ENCODE measurements around the gene SMYD2. TPM values are rescaled to one million over a fixed set of nuclear protein-coding genes. Genes with fewer than 3 reads are reported as not detected.

Gene SMYD2
- polyA plus RNA-seq, 3 donors: 14.2 to 28.4 (median 23.6) TPM

GRCh38 chr1:214360525-214361164, 79.7 kb downstream of the SMYD2 start:
- Histone ChIP-seq H3K9ac (ENCODE audit: insufficient read depth, low read length, poor library complexity, severe bottlenecking) (no peak overlapping the region), H3K27me3 (ENCODE audit: control insufficient read depth in 2 of 2, insufficient read depth in 2 of 2, low read length in 2 of 2) (no peaks in the 10 kb centered on the region), H3K4me2 (replicated peaks; ENCODE audit: extremely low read depth, low read length, poor library complexity, severe bottlenecking) (no peak overlapping the region), H3K9me3 (replicated peaks in 1 of 2; ENCODE audit: control insufficient read depth in 1 of 2, insufficient read depth in 1 of 2, low read length in 2 of 2) (peaks cover 9% of the 10 kb centered on the region in 2 donors), H4K20me1 (ENCODE audit: insufficient read depth, low read length) (no peaks in the 10 kb centered on the region), H3K36me3 (replicated peaks in 1 of 2; ENCODE audit: control insufficient read depth in 1 of 2, insufficient read depth in 2 of 2, low read length in 2 of 2) (no peaks in the 10 kb centered on the region), H3K79me2 (ENCODE audit: insufficient read depth, low read length) (no peaks in the 10 kb centered on the region), H3K4me3 (replicated peaks in 1 of 3; ENCODE audit: low read depth in 2 of 3, low read length in 3 of 3) (no peak overlapping the region), H2AFZ (ENCODE audit: insufficient read depth, low read depth, low read length, poor library complexity, severe bottlenecking) (no peak overlapping the region), H3K4me1 (ENCODE audit: control insufficient read depth in 1 of 2, insufficient read depth in 2 of 2, low read length in 2 of 2) (peaks cover 21 to 24% of the 10 kb centered on the region in 2 donors), H3K27ac (ENCODE audit: low read depth in 1 of 2, low read length in 2 of 2) (no peak overlapping the region)
- peaks cover 2 to 7% (median 3%) of the 10 kb centered on the region in 3 donors for H3K27me3 Mint-ChIP-seq (ENCODE audit: low read depth in 3 of 3)
- intact Hi-C loops (cut with micrococcal nuclease): no loop called here
- TF ChIP-seq CTCF (IDR thresholded peaks at IDR 0.05): no peak
- DNase-seq: peak in 1 of 3 donors; percentile 46
- H3K9me3 Mint-ChIP-seq: peaks cover 9 to 13% (median 11%) of the 10 kb centered on the region in 7 donors
- H3K4me3 Mint-ChIP-seq: peak overlapping the region in 1 of 2 donors; percentile 7
- H3K36me3 Mint-ChIP-seq: peaks cover 3% of the 10 kb centered on the region in 2 donors
- H3K4me1 Mint-ChIP-seq: peaks cover 29% of the 10 kb centered on the region
- no CpG with 5 or more reads among the region's 3 CpGs for WGBS (ENCODE audit: insufficient coverage)
- H3K27ac Mint-ChIP-seq: peak overlapping the region in 1 of 7 donors; percentile 75

GRCh38 chr1:214361636-214362035, 80.7 kb downstream of the SMYD2 start:
- no peak for DNase-seq

More at GRCh38 chr1:214361636-214362035, 80.7 kb downstream of the SMYD2 start:
- Mint-ChIP-seq H3K27ac (peak overlapping the region in 1 of 7 donors; percentile 41), H3K36me3 (peaks cover 3% of the 10 kb centered on the region in 2 donors), H3K27me3 (ENCODE audit: low read depth in 3 of 3) (peaks cover 0 to 7% (median 3%) of the 10 kb centered on the region in 3 donors), H3K4me1 (peaks cover 29% of the 10 kb centered on the region), H3K4me3 (peak overlapping the region in 1 of 2 donors; percentile 85), H3K9me3 (peaks cover 9 to 13% (median 11%) of the 10 kb centered on the region in 7 donors)
- Histone ChIP-seq H2AFZ (ENCODE audit: insufficient read depth, low read depth, low read length, poor library complexity, severe bottlenecking) (no peak overlapping the region), H3K4me3 (replicated peaks in 1 of 3; ENCODE audit: low read depth in 2 of 3, low read length in 3 of 3) (no peak overlapping the region), H3K27ac (ENCODE audit: low read depth in 1 of 2, low read length in 2 of 2) (no peak overlapping the region), H3K9ac (ENCODE audit: insufficient read depth, low read length, poor library complexity, severe bottlenecking) (no peak overlapping the region), H4K20me1 (ENCODE audit: insufficient read depth, low read length) (no peaks in the 10 kb centered on the region), H3K9me3 (replicated peaks in 1 of 2; ENCODE audit: control insufficient read depth in 1 of 2, insufficient read depth in 1 of 2, low read length in 2 of 2) (peaks cover 9% of the 10 kb centered on the region in 2 donors), H3K4me2 (replicated peaks; ENCODE audit: extremely low read depth, low read length, poor library complexity, severe bottlenecking) (peak overlapping the region; percentile 67), H3K27me3 (ENCODE audit: control insufficient read depth in 2 of 2, insufficient read depth in 2 of 2, low read length in 2 of 2) (no peaks in the 10 kb centered on the region), H3K4me1 (ENCODE audit: control insufficient read depth in 1 of 2, insufficient read depth in 2 of 2, low read length in 2 of 2) (peaks cover 21 to 24% of the 10 kb centered on the region in 2 donors), H3K36me3 (replicated peaks in 1 of 2; ENCODE audit: control insufficient read depth in 1 of 2, insufficient read depth in 2 of 2, low read length in 2 of 2) (no peaks in the 10 kb centered on the region), H3K79me2 (ENCODE audit: insufficient read depth, low read length) (no peaks in the 10 kb centered on the region)
- 100% methylated on average over 1 of the region's 1 CpG for WGBS (ENCODE audit: insufficient coverage)
- TF ChIP-seq CTCF (IDR thresholded peaks at IDR 0.05): no peak
- intact Hi-C loops (cut with micrococcal nuclease): no loop called here

Measured in CD14-positive monocyte (primary cell).